Stomach (tissue), 4 donors: Measurements from ENCODE around the gene PAFAH1B1.

Experiments
- CTCF ChIP-seq, 7 experiments: fragments of 450-650 bp in 4 of 7; fragments of 200-600 bp in 3 of 7; sonication (generic) in 3 of 7; IDR thresholded peaks; one replicate each; pipeline ENCODE4 v1.5.1; 2016 to 2019; ENCODE audit warnings: antibody characterized with exemption in 7 of 7, control low read depth in 2 of 7, mild to moderate bottlenecking in 1 of 7
- POLR2A ChIP-seq, 4 donors: fragments of 450-650 bp; IDR thresholded peaks; one replicate each; pipeline ENCODE4 v1.6.1; 2016; ENCODE audit warnings: antibody characterized with exemption in 4 of 4, control low read depth in 2 of 4, mild to moderate bottlenecking in 1 of 4, moderate library complexity in 1 of 4
- POLR2AphosphoS5 ChIP-seq, 3 donors: sonication (generic); formaldehyde crosslinking; IDR thresholded peaks; one replicate each; pipeline ENCODE4 v1.6.1; 2016; ENCODE audit warnings: antibody characterized with exemption in 3 of 3

DNA sequence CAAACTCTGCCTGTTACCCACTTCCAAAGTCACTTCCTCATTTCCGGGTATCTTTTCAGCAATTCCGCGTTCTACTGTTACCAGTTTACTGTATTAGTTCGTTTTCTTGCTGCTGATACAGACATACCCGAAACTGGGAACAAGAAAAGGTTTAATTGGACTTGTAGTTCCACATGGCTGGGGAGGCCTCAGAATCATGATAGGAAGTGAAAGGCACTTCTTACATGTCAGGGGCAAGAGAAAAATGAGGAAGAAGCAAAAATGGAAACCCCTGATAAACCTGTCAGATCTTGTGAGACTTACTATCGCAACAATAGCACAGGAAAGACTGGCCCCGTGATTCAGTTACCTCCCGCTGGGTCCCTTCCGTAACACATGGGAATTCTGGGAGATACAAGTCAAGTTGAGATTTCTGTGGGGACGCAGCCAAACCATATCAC is 30.9 kb downstream of the PAFAH1B1 start:
- TF ChIP-seq CTCF (IDR thresholded peaks at IDR 0.05) (no peak), POLR2A (IDR thresholded peaks at IDR 0.05) (no peak), POLR2AphosphoS5 (IDR thresholded peaks at IDR 0.05) (no peak)
